ENCODE data around the gene PYHIN1. TPM values are rescaled to one million over a fixed set of nuclear protein-coding genes. Genes with fewer than 3 reads are reported as not detected.
"Not testable (repeated sequence)": the region's sequence is repeated elsewhere in the genome, so short reads cannot be mapped to it uniquely, and the experiment has no call there.

The PYHIN1 gene
- total and polyA plus RNA-seq, 9 donors, result 0.16 to 1.9 (median 0.50) TPM; not detected in 1

- whole genome bisulfite sequencing, 3 donors, result 0% methylated on average over 5 of the region's 5 CpGs
- intact Hi-C loops (cut with DNase I), result no loop called here
- TF ChIP-seq EP300 (IDR thresholded peaks at IDR 0.05) (no peak), CTCF (IDR thresholded peaks at IDR 0.05) (no peak), POLR2A (IDR thresholded peaks at IDR 0.05) (peak; percentile 69)
- Histone ChIP-seq H3K4me1 (ENCODE audit: insufficient read depth) (peaks cover 14% of the 10 kb centered on the region), H3K4me3 (peak within 1 kb of the TSS; percentile 44), H3K36me3 (no peaks in the 10 kb centered on the region), H3K9me3 (no peaks in the 10 kb centered on the region), H3K27me3 (no peaks in the 10 kb centered on the region), H3K27ac (peak within 1 kb of the TSS; percentile 23 to 76)
- DNase-seq, result peak in 4 of 5 donors; percentile 45 to 71 (median 49)
Observed at GRCh38 chr1:159009704-159010361, 78.5 kb downstream of the PYHIN1 start, which contains the start of gene IFI16. TSS of gene IFI16 (plus strand) at chr1:159009907. CDS start at chr1:159014681, 4,774 bp downstream.

GRCh38 chr1:159010391-159010790, 79.0 kb downstream of the PYHIN1 start:
- Histone ChIP-seq H3K9me3 (no peaks in the 10 kb centered on the region), H3K36me3 (no peaks in the 10 kb centered on the region), H3K4me3 (peak overlapping the region; percentile 44), H3K27me3 (no peaks in the 10 kb centered on the region), H3K27ac (peak overlapping the region; percentile 23 to 76), H3K4me1 (ENCODE audit: insufficient read depth) (peaks cover 13% of the 10 kb centered on the region)
- intact Hi-C loops (cut with DNase I), result no loop called here
- TF ChIP-seq POLR2A (IDR thresholded peaks at IDR 0.05) (no peak), CTCF (IDR thresholded peaks at IDR 0.05) (no peak), EP300 (IDR thresholded peaks at IDR 0.05) (no peak)
- no peak for DNase-seq
- 1 to 7% (median 3%) methylated on average over 5 of the region's 5 CpGs for WGBS, 3 donors

GRCh38 chr1:159011001-159011400, 79.6 kb downstream of the PYHIN1 start:
- peak overlapping the region; percentile 44 for H3K4me3 ChIP-seq
- 3 to 10% (median 6%) methylated on average over 9 of the region's 9 CpGs for WGBS, 3 donors

GRCh38 chr1:159011751-159012150, 80.4 kb downstream of the PYHIN1 start:
- peak overlapping the region; percentile 10 for H3K4me3 ChIP-seq
- H3K9me3 ChIP-seq, result no peaks in the 10 kb centered on the region
- intact Hi-C loops (cut with DNase I), result no loop called here
- H3K27me3 ChIP-seq, result no peaks in the 10 kb centered on the region
- no peaks in the 10 kb centered on the region for H3K36me3 ChIP-seq
- TF ChIP-seq POLR2A (IDR thresholded peaks at IDR 0.05) (no peak), EP300 (IDR thresholded peaks at IDR 0.05) (no peak), CTCF (IDR thresholded peaks at IDR 0.05) (no peak)
- DNase-seq, result no peak
- peaks cover 15% of the 10 kb centered on the region for H3K4me1 ChIP-seq (ENCODE audit: insufficient read depth)
- no peak overlapping the region for H3K27ac ChIP-seq

More at GRCh38 chr1:159011001-159011400, 79.6 kb downstream of the PYHIN1 start:
- DNase-seq, result peak in 3 of 5 donors; percentile 34 to 44 (median 36)
- peaks cover 15% of the 10 kb centered on the region for H3K4me1 ChIP-seq (ENCODE audit: insufficient read depth)
- H3K36me3 ChIP-seq; H3K27me3 ChIP-seq; intact Hi-C loops (cut with DNase I); H3K9me3 ChIP-seq: not testable (repeated sequence)
- peak overlapping the region in 1 of 2 donors; percentile 76 for H3K27ac ChIP-seq

GRCh38 chr1:159012495-159012894, 81.1 kb downstream of the PYHIN1 start:
- 22 to 41% (median 38%) methylated on average over 6 of the region's 6 CpGs for WGBS, 3 donors
- intact Hi-C loops (cut with DNase I), result no loop called here
- H3K4me3 ChIP-seq, result peak overlapping the region; percentile 10
- H3K36me3 ChIP-seq, result no peaks in the 10 kb centered on the region
- no peaks in the 10 kb centered on the region for H3K27me3 ChIP-seq
- TF ChIP-seq CTCF (IDR thresholded peaks at IDR 0.05) (no peak), POLR2A (IDR thresholded peaks at IDR 0.05) (no peak), EP300 (IDR thresholded peaks at IDR 0.05) (no peak)
- no peak for DNase-seq
- H3K4me1 ChIP-seq (ENCODE audit: insufficient read depth), result peaks cover 15% of the 10 kb centered on the region
- H3K9me3 ChIP-seq, result no peaks in the 10 kb centered on the region
- H3K27ac ChIP-seq, result no peak overlapping the region
